Measurements from ENCODE around the gene C4BPA.

C4BPA gene

GRCh38 chr1:207078578-207079132 is 25.4 kb upstream of the C4BPA start:
- Histone ChIP-seq H3K4me3 (ENCODE audit: low read depth, low read length) (no peak overlapping the region), H3K36me3 (ENCODE audit: control insufficient read depth in 2 of 2, insufficient read depth in 1 of 2, low read length in 2 of 2) (no peaks in the 10 kb centered on the region), H3K4me1 (ENCODE audit: control insufficient read depth, insufficient read depth, low read length) (no peaks in the 10 kb centered on the region), H3K9me3 (ENCODE audit: control insufficient read depth, insufficient read depth, low read depth, low read length) (no peaks in the 10 kb centered on the region), H3K27ac (ENCODE audit: extremely low read depth, low read depth, low read length) (no peak overlapping the region)
- ChIA-PET POLR2A (no interaction called here), CTCF (interaction anchor here (0.5 to 3.4 kb wide), 13 partner anchors 18 to 1042 kb away, joined by 3 to 18 read pairs (median 4); no protein-coding TSS in a partner anchor)
- TF ChIP-seq ZEB2 (tag by site-specific recombination; IDR thresholded peaks at IDR 0.05) (no peak), SETDB1 (IDR thresholded peaks at IDR 0.05; ENCODE audit: insufficient read length, low read length) (no peak), ZNF624 (tag by site-specific recombination; IDR thresholded peaks at IDR 0.05) (no peak), ZXDB (tag by site-specific recombination; IDR thresholded peaks at IDR 0.05) (no peak), SALL2 (tag by site-specific recombination; IDR thresholded peaks at IDR 0.05; ENCODE audit: borderline replicate concordance) (no peak), ZIC2 (tag by site-specific recombination; IDR thresholded peaks at IDR 0.05) (no peak), MZF1 (tag by site-specific recombination; IDR thresholded peaks at IDR 0.05; ENCODE audit: borderline replicate concordance) (no peak), ZNF155 (tag by site-specific recombination; IDR thresholded peaks at IDR 0.05) (no peak)
- TF ChIP-seq, protein P1, sequence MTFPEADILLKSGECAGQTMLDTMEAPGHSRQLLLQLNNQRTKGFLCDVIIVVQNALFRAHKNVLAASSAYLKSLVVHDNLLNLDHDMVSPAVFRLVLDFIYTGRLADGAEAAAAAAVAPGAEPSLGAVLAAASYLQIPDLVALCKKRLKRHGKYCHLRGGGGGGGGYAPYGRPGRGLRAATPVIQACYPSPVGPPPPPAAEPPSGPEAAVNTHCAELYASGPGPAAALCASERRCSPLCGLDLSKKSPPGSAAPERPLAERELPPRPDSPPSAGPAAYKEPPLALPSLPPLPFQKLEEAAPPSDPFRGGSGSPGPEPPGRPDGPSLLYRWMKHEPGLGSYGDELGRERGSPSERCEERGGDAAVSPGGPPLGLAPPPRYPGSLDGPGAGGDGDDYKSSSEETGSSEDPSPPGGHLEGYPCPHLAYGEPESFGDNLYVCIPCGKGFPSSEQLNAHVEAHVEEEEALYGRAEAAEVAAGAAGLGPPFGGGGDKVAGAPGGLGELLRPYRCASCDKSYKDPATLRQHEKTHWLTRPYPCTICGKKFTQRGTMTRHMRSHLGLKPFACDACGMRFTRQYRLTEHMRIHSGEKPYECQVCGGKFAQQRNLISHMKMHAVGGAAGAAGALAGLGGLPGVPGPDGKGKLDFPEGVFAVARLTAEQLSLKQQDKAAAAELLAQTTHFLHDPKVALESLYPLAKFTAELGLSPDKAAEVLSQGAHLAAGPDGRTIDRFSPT (tag by site-specific recombination; IDR thresholded peaks at IDR 0.05), result no peak

GRCh38 chr1:207079706-207080241 is 24.3 kb upstream of the C4BPA start:
- no peak overlapping the region for H3K4me3 ChIP-seq (ENCODE audit: low read depth, low read length)
- CTCF ChIA-PET, result interaction anchor here (0.6 to 3.4 kb wide), 15 partner anchors 8 to 617 kb away, joined by 3 to 18 read pairs (median 4); partner anchors contain the start of genes IL20 and PFKFB2
- H3K36me3 ChIP-seq (ENCODE audit: control insufficient read depth in 2 of 2, insufficient read depth in 1 of 2, low read length in 2 of 2), result no peaks in the 10 kb centered on the region
- H3K9me3 ChIP-seq (ENCODE audit: control insufficient read depth, insufficient read depth, low read depth, low read length), result no peaks in the 10 kb centered on the region
- POLR2A ChIA-PET, result no interaction called here
- H3K27ac ChIP-seq (ENCODE audit: extremely low read depth, low read depth, low read length), result no peak overlapping the region
- no peaks in the 10 kb centered on the region for H3K4me1 ChIP-seq (ENCODE audit: control insufficient read depth, insufficient read depth, low read length)
- TF ChIP-seq ZNF548 (tag by site-specific recombination; IDR thresholded peaks at IDR 0.05) (no peak), ZNF530 (tag by site-specific recombination; IDR thresholded peaks at IDR 0.05; ENCODE audit: low read depth) (no peak)
- TF ChIP-seq, protein P2, sequence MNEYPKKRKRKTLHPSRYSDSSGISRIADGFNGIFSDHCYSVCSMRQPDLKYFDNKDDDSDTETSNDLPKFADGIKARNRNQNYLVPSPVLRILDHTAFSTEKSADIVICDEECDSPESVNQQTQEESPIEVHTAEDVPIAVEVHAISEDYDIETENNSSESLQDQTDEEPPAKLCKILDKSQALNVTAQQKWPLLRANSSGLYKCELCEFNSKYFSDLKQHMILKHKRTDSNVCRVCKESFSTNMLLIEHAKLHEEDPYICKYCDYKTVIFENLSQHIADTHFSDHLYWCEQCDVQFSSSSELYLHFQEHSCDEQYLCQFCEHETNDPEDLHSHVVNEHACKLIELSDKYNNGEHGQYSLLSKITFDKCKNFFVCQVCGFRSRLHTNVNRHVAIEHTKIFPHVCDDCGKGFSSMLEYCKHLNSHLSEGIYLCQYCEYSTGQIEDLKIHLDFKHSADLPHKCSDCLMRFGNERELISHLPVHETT (tag by site-specific recombination; IDR thresholded peaks at IDR 0.05), result no peak

DNA sequence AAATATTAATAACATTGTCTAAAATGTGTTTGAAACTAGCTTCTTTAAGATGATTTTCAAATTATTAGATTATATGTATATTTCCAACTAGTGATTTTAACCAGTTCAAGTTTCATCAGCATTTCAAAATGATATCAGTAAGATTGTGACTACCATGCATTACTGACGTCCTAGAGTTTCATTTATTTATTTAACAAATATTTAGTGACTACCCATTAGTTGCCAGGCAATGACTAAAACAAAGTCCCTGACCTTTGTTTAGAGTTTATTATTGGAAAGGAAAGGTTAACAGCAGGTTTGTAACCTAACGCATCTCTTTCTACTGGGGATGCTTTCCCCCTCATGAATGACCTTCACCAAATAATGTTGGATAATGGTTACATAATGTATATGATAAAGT is 22.9 kb upstream of the C4BPA start:
- Histone ChIP-seq H3K27ac (ENCODE audit: extremely low read depth, low read depth, low read length) (no peak overlapping the region), H3K4me3 (ENCODE audit: low read depth, low read length) (no peak overlapping the region), H3K36me3 (ENCODE audit: control insufficient read depth in 2 of 2, insufficient read depth in 1 of 2, low read length in 2 of 2) (no peaks in the 10 kb centered on the region), H3K9me3 (ENCODE audit: control insufficient read depth, insufficient read depth, low read depth, low read length) (no peaks in the 10 kb centered on the region), H3K4me1 (ENCODE audit: control insufficient read depth, insufficient read depth, low read length) (no peaks in the 10 kb centered on the region)
- CTCF ChIA-PET, result interaction anchor here (0.6 to 3.4 kb wide), 8 partner anchors 10 to 418 kb away, joined by 3 to 18 read pairs (median 5); partner anchors contain the start of gene C4BPA
- POLR2A ChIA-PET, result no interaction called here
- TF ChIP-seq ZFHX2 (tag by site-specific recombination; conservative IDR thresholded peaks at IDR 0.05), result no peak
- TF ChIP-seq, protein P3, sequence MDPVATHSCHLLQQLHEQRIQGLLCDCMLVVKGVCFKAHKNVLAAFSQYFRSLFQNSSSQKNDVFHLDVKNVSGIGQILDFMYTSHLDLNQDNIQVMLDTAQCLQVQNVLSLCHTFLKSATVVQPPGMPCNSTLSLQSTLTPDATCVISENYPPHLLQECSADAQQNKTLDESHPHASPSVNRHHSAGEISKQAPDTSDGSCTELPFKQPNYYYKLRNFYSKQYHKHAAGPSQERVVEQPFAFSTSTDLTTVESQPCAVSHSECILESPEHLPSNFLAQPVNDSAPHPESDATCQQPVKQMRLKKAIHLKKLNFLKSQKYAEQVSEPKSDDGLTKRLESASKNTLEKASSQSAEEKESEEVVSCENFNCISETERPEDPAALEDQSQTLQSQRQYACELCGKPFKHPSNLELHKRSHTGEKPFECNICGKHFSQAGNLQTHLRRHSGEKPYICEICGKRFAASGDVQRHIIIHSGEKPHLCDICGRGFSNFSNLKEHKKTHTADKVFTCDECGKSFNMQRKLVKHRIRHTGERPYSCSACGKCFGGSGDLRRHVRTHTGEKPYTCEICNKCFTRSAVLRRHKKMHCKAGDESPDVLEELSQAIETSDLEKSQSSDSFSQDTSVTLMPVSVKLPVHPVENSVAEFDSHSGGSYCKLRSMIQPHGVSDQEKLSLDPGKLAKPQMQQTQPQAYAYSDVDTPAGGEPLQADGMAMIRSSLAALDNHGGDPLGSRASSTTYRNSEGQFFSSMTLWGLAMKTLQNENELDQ (tag by site-specific recombination; IDR thresholded peaks at IDR 0.05; ENCODE audit: low read depth), result no peak
- TF ChIP-seq ZNF354C (tag by site-specific recombination; IDR thresholded peaks at IDR 0.05; ENCODE audit: borderline replicate concordance, low read depth), result no peak
- no peak for TF ChIP-seq ZNF292 (tag by site-specific recombination; IDR thresholded peaks at IDR 0.05; ENCODE audit: borderline replicate concordance, low read depth)
- TF ChIP-seq ZNF202 (tag by site-specific recombination; IDR thresholded peaks at IDR 0.05; ENCODE audit: borderline replicate concordance), result no peak
- no peak for TF ChIP-seq ZBTB10 (tag by site-specific recombination; IDR thresholded peaks at IDR 0.05)
- TF ChIP-seq ELK4 (IDR thresholded peaks at IDR 0.05; ENCODE audit: borderline replicate concordance, low read depth, low read length), result no peak
- TF ChIP-seq ZNF747 (tag by site-specific recombination; IDR thresholded peaks at IDR 0.05), result no peak
- no peak for TF ChIP-seq ZNF138 (tag by site-specific recombination; IDR thresholded peaks at IDR 0.05; ENCODE audit: borderline replicate concordance)

All from HEK293 (cell line).